ENCODE measurements around the gene INHBC.

GRCh38 chr12:57416039-57416996 is 18.3 kb upstream of the INHBC start:
- no peak for TF ChIP-seq POLR2A (IDR thresholded peaks at IDR 0.05)
- no peak for TF ChIP-seq CTCF (IDR thresholded peaks at IDR 0.05 in 4 of 5, conservative IDR thresholded peaks at IDR 0.05 in 1 of 5)
